Astrocyte (in vitro differentiated cells and primary cell): ENCODE data around the gene IL6ST.
"Not testable (repeated sequence)": the region's sequence is repeated elsewhere in the genome, so short reads cannot be mapped to it uniquely, and the experiment has no call there.

ENCODE experiments used
- EZH2 ChIP-seq: IDR thresholded peaks from 2 replicates; pipeline ENCODE4 v1.6.1; 2012; ENCODE audit warnings: mild to moderate bottlenecking, low read length, inconsistent platforms; ENCODE audit not compliant: insufficient read depth
- TF ChIP-seq, protein P1 (sequence below): IDR thresholded peaks from 2 replicates; pipeline ENCODE4 v1.5.1; 2011; ENCODE audit warnings: low read depth, mild to moderate bottlenecking, inconsistent platforms, low read length, moderate library complexity; ENCODE audit not compliant: insufficient read depth

DNA sequence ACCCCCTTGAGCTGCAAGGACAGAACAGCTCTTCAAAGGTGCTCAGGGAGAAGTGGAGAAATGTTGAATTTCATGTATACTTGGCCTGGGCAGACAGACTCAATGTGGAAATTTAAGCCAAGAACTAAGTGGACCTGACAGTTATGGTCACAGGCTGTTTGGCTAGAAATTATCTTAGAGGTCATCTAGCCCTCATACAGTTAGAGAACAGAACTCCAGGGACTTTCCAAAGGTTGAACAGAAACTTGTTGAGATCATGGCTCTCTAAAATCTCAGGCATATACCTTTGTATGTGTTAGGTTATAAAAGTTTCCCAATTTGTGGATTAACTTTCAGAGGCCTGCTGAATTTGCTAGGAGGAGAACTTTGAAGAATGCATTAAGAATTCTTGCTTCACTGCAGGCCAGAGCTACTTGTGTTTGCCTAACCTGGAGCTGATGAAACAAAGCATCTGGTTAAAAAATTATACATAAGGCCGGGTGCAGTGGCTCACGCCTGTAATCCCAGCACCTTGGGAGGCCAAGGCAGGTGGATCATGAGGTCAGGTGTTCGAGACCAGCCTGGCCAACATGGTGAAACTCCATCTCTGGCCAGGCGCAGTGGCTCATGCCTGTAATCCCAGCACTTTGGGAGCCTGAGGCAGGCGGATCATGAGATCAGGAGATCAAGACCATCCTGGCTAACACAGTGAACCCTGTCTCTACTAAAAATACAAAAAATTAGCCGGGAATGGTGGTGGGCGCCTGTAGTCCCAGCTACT, 35.3 kb upstream of the IL6ST start:
- TF ChIP-seq, protein P1, sequence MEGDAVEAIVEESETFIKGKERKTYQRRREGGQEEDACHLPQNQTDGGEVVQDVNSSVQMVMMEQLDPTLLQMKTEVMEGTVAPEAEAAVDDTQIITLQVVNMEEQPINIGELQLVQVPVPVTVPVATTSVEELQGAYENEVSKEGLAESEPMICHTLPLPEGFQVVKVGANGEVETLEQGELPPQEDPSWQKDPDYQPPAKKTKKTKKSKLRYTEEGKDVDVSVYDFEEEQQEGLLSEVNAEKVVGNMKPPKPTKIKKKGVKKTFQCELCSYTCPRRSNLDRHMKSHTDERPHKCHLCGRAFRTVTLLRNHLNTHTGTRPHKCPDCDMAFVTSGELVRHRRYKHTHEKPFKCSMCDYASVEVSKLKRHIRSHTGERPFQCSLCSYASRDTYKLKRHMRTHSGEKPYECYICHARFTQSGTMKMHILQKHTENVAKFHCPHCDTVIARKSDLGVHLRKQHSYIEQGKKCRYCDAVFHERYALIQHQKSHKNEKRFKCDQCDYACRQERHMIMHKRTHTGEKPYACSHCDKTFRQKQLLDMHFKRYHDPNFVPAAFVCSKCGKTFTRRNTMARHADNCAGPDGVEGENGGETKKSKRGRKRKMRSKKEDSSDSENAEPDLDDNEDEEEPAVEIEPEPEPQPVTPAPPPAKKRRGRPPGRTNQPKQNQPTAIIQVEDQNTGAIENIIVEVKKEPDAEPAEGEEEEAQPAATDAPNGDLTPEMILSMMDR: not testable (repeated sequence)
- not testable (repeated sequence) for TF ChIP-seq EZH2
